CD4-positive, alpha-beta T cell (primary cell): Measurements from ENCODE around the gene GIMAP5. TPM values are rescaled to one million over a fixed set of nuclear protein-coding genes. Genes with fewer than 3 reads are reported as not detected.
A peak's percentile ranks its signal among the peaks of the same experiment; 100 is the strongest.

Experiments used
- ATAC-seq: fragments of 200-7000 bp; cut with Tn5 transposase; one replicate; pipeline ENCODE4 v1.10.0; 2022; ENCODE audit warnings: mild to moderate bottlenecking; ENCODE audit not compliant: poor library complexity
- CTCF ChIA-PET: fragments of 350-600 bp; sonication (Branson Sonifier 250); formaldehyde crosslinking; loops from one replicate; lab custom pipeline; 2021; ENCODE audit warnings: antibody characterized with exemption, inconsistent platforms; lab: Charles Lee
- POLR2A ChIA-PET: fragments of 350-600 bp; sonication (Branson Sonifier 250); formaldehyde crosslinking; loops from one replicate; lab custom pipeline; 2021; ENCODE audit warnings: antibody characterized with exemption, inconsistent platforms; lab: Charles Lee
- DNase-seq, 14 experiments: peaks; one replicate each; pipeline ENCODE4 v3.0.0-alpha.2; 2013 to 2020; ENCODE audit warnings: mixed read lengths in 2 of 14
- H3K27ac ChIP-seq, 2 donors: one replicate each; pipeline versions ENCODE4 v1.5.1 to v1.7.0; 2013; ENCODE audit warnings: low read length in 2 of 2, low read depth in 1 of 2, mild to moderate bottlenecking in 1 of 2
- H3K27me3 ChIP-seq, 2 experiments: 1 replicate in 1 of 2; 2 replicates in 1 of 2; pipeline versions ENCODE4 v1.6.1 to v1.7.0; 2013; ENCODE audit warnings: low read length in 2 of 2, control low read depth in 1 of 2, mild to moderate bottlenecking in 1 of 2, moderate library complexity in 1 of 2; ENCODE audit not compliant: insufficient read depth in 2 of 2, control insufficient read depth in 1 of 2
- H3K36me3 ChIP-seq: one replicate; pipeline ENCODE4 v1.6.1; 2013; ENCODE audit warnings: low read length, control low read depth; ENCODE audit not compliant: insufficient read depth
- H3K4me1 ChIP-seq: one replicate; pipeline ENCODE4 v1.6.1; 2013; ENCODE audit warnings: low read length, control low read depth; ENCODE audit not compliant: insufficient read depth
- H3K4me3 ChIP-seq: one replicate; pipeline ENCODE4 v1.5.1; 2013; ENCODE audit warnings: mild to moderate bottlenecking, low read length, moderate library complexity
- H3K9me3 ChIP-seq, 2 experiments: 1 replicate in 1 of 2; 2 replicates in 1 of 2; pipeline versions ENCODE4 v1.6.1 to v1.7.0; 2013; ENCODE audit warnings: low read length in 2 of 2, mild to moderate bottlenecking in 2 of 2, control low read depth in 1 of 2, moderate library complexity in 1 of 2; ENCODE audit not compliant: control insufficient read depth in 1 of 2, insufficient read depth in 1 of 2
- H3K27ac Mint-ChIP-seq: one replicate; pipeline ENCODE4 v1.8.0; 2020; ENCODE audit warnings: mixed read lengths
- H3K27me3 Mint-ChIP-seq: one replicate; pipeline ENCODE4 v1.8.0; 2021; ENCODE audit warnings: mixed read lengths
- H3K36me3 Mint-ChIP-seq: one replicate; pipeline ENCODE4 v1.8.0; 2021; ENCODE audit warnings: low read depth, mixed read lengths
- H3K4me1 Mint-ChIP-seq: one replicate; pipeline ENCODE4 v1.8.0; 2021; ENCODE audit warnings: low read depth, mixed read lengths
- H3K4me3 Mint-ChIP-seq: one replicate; pipeline ENCODE4 v1.8.0; 2020; ENCODE audit warnings: mild to moderate bottlenecking, mixed read lengths
- H3K9me3 Mint-ChIP-seq: one replicate; pipeline ENCODE4 v1.8.0; 2020; ENCODE audit warnings: mixed read lengths
- intact Hi-C, 2 experiments: fragments of 100-400 bp; cut with DNase I in 1 of 2; cut with micrococcal nuclease in 1 of 2; formaldehyde crosslinking; loops; one replicate each; pipeline versions ENCODE4 v1.15.1 to v1.9.0; 2023 to 2025; cut with DNase I, micrococcal nuclease
- total RNA-seq, 174 experiments: library from RNA in 2 of 174; stranded (reverse) in 2 of 174; gene quantifications; one replicate each; pipeline ENCODE4 v1.2.3 and lab custom pipeline; 2021 to 2026
- TF ChIP-seq, protein P1 (sequence below): fragments of 200-600 bp; IDR thresholded peaks from one replicate; pipeline ENCODE4 v1.8.0; 2022; ENCODE audit warnings: antibody characterized with exemption, mild to moderate bottlenecking

Gene GIMAP5
- total RNA-seq, 2 experiments from 2014 or later: 31.3 to 35.2 TPM

DNA sequence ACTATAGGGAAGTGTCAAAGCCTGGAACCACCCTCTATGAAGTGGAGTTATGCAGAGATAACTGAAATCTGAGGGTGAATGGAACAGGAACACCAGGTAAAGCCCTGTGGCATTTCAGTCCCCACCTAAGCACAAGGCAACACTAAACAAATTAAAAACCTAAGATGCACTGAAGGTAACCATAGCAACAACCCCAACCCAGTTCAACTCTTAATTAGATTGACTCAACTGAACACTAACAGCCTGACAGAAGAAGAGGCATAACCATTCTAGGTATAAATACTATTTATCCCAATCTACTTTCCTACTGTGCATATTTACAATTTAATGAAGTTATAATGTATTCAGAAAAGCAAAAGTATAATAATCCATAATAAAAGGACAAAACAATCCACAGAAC, 9.2 kb upstream of the GIMAP5 start:
- Mint-ChIP-seq H3K4me1 (peaks cover 77% of the 10 kb centered on the region), H3K27ac (peak overlapping the region; percentile 54), H3K27me3 (no peaks in the 10 kb centered on the region), H3K9me3 (peaks cover 35% of the 10 kb centered on the region), H3K4me3 (no peak overlapping the region), H3K36me3 (peaks cover 71% of the 10 kb centered on the region)
- Histone ChIP-seq H3K27me3 (no peaks in the 10 kb centered on the region), H3K4me1 (peaks cover 21% of the 10 kb centered on the region), H3K27ac (no peak overlapping the region), H3K36me3 (peaks cover 19% of the 10 kb centered on the region), H3K9me3 (peaks cover 22 to 46% of the 10 kb centered on the region in 2 experiments), H3K4me3 (no peak overlapping the region)
- no peak for ATAC-seq
- TF ChIP-seq, protein P1, sequence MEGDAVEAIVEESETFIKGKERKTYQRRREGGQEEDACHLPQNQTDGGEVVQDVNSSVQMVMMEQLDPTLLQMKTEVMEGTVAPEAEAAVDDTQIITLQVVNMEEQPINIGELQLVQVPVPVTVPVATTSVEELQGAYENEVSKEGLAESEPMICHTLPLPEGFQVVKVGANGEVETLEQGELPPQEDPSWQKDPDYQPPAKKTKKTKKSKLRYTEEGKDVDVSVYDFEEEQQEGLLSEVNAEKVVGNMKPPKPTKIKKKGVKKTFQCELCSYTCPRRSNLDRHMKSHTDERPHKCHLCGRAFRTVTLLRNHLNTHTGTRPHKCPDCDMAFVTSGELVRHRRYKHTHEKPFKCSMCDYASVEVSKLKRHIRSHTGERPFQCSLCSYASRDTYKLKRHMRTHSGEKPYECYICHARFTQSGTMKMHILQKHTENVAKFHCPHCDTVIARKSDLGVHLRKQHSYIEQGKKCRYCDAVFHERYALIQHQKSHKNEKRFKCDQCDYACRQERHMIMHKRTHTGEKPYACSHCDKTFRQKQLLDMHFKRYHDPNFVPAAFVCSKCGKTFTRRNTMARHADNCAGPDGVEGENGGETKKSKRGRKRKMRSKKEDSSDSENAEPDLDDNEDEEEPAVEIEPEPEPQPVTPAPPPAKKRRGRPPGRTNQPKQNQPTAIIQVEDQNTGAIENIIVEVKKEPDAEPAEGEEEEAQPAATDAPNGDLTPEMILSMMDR: no peak
- intact Hi-C loops: no loop called here
- no peak for DNase-seq
- ChIA-PET POLR2A (interaction anchor here (0.7 to 6.6 kb wide), 7 partner anchors 10 to 275 kb away, joined by 3 to 58 read pairs (median 3); partner anchors contain the start of gene GIMAP1), CTCF (no interaction called here)

DNA sequence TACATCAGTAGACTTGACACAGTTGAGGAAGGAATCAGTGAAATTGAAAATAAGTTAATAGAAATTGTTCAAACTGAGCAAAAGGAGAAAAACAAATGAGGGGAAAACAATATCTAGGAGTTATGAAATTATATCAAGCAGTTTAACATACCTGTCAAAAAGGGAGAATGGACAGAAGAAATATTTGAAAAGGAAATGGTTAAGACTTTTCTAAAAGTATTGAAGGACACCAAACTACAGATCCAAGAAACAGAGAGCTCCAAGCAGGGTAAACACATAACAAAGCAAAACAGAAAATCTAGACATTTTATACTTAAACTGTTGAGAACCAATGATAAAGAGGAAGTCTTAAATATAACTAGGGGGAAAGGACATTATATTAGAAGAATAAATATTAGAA, 8.6 kb upstream of the GIMAP5 start:
- Mint-ChIP-seq H3K4me1 (peaks cover 77% of the 10 kb centered on the region), H3K9me3 (peaks cover 32% of the 10 kb centered on the region), H3K27ac (peak overlapping the region; percentile 54), H3K4me3 (no peak overlapping the region), H3K36me3 (peaks cover 65% of the 10 kb centered on the region), H3K27me3 (no peaks in the 10 kb centered on the region)
- TF ChIP-seq, protein P1: no peak
- intact Hi-C loops: no loop called here
- Histone ChIP-seq H3K4me1 (peaks cover 27% of the 10 kb centered on the region), H3K4me3 (no peak overlapping the region), H3K36me3 (peaks cover 13% of the 10 kb centered on the region), H3K9me3 (peaks cover 22 to 40% of the 10 kb centered on the region in 2 experiments), H3K27ac (no peak overlapping the region), H3K27me3 (no peaks in the 10 kb centered on the region)
- POLR2A ChIA-PET: interaction anchor here (0.7 to 6.6 kb wide), 5 partner anchors 9 to 214 kb away, joined by 3 to 58 read pairs (median 3); partner anchors contain the start of gene GIMAP1
- no peak for DNase-seq
- CTCF ChIA-PET: interaction anchor here (1.2 to 1.3 kb wide), 2 partner anchors 42 to 280 kb away, joined by 4 read pairs; no protein-coding TSS in a partner anchor
- no peak for ATAC-seq

DNA sequence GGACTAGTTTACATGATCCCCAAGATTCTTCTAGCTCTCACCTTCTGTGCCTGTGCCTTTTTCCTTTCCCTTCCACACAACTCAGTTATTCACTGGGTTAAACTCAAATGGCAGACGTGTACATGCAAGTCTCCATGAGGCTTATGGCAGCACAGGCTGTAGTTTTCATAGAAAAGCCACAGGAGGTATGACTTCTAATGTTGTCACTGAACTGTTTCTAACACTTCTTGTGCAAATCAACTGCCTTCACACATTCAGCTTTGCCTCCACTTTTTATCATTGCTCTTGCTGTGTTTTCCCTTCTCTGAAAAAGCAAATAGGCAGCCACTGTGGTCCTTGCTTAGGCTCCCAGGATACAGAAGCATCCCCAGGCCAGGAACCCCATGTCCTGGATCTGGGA, 5.3 kb upstream of the GIMAP5 start:
- H3K9me3 Mint-ChIP-seq: peaks cover 16% of the 10 kb centered on the region
- H3K4me1 Mint-ChIP-seq: peaks cover 89% of the 10 kb centered on the region
- no peak overlapping the region for H3K4me3 ChIP-seq
- peaks cover 58% of the 10 kb centered on the region for H3K4me1 ChIP-seq
- no peaks in the 10 kb centered on the region for H3K27me3 Mint-ChIP-seq
- ATAC-seq (peak; percentile 32), DNase-seq (peak in 2 of 14 experiments; percentile 47 to 51)
- peaks cover 36% of the 10 kb centered on the region for H3K36me3 Mint-ChIP-seq
- H3K9me3 ChIP-seq: peaks cover 5 to 20% of the 10 kb centered on the region in 2 experiments
- ChIA-PET CTCF (interaction anchor here (1.2 to 4.5 kb wide), 7 partner anchors 8 to 283 kb away, joined by 3 to 27 read pairs (median 4); partner anchors contain the start of gene GIMAP1), POLR2A (interaction anchor here (0.6 to 6.6 kb wide), 13 partner anchors 9 to 280 kb away, joined by 3 to 58 read pairs (median 4); partner anchors contain the start of genes GIMAP1 and GIMAP7)
- TF ChIP-seq, protein P1: no peak
- peak overlapping the region; percentile 87 for H3K27ac Mint-ChIP-seq
- intact Hi-C loops: no loop called here
- H3K4me3 Mint-ChIP-seq: peak overlapping the region; percentile 42
- H3K36me3 ChIP-seq: no peaks in the 10 kb centered on the region
- no peaks in the 10 kb centered on the region for H3K27me3 ChIP-seq
- H3K27ac ChIP-seq: peak overlapping the region; percentile 56 to 60
